Activated effector memory CD4-positive, alpha-beta T cell treated with Interleukin-2 at 50 U/mL for 16 hours (primary cell): ENCODE data around the gene ADTRP.

Experiments
- DNase-seq: peaks from one replicate; pipeline ENCODE4 v3.0.0-alpha.2; 2020

Gene ADTRP

GRCh38 chr6:11772109-11772825 is 6.3 kb downstream of the ADTRP start:
- DNase-seq = no peak

DNA sequence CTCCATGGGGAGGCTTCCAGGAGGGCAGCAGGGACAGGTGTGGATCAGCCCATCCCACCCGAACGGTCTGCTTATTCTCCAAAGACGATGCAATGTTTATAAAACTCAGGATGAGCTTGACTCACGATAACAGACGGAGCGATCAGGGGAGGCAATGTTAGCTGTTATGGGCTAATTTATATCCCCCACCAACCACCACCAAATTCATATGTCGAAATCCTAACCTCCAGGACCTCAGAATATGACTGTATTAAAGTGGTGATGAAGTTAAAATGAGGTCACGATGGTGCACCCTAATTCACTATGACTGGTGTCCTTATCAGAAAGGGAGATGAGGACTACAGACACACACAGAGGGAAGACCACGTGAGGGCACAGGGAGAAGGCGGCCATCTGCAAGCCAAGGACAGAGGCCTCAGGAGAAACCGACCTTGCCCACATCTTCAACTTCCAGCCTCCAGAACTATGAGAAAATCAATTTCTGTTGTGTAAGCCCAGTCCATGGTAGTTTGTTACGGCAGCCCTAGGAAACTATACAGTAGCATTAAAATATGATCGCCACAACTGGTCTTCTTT is 7.0 kb downstream of the ADTRP start:
- no peak for DNase-seq

GRCh38 chr6:11770546-11771466 is 7.8 kb downstream of the ADTRP start:
- DNase-seq = no peak

DNA sequence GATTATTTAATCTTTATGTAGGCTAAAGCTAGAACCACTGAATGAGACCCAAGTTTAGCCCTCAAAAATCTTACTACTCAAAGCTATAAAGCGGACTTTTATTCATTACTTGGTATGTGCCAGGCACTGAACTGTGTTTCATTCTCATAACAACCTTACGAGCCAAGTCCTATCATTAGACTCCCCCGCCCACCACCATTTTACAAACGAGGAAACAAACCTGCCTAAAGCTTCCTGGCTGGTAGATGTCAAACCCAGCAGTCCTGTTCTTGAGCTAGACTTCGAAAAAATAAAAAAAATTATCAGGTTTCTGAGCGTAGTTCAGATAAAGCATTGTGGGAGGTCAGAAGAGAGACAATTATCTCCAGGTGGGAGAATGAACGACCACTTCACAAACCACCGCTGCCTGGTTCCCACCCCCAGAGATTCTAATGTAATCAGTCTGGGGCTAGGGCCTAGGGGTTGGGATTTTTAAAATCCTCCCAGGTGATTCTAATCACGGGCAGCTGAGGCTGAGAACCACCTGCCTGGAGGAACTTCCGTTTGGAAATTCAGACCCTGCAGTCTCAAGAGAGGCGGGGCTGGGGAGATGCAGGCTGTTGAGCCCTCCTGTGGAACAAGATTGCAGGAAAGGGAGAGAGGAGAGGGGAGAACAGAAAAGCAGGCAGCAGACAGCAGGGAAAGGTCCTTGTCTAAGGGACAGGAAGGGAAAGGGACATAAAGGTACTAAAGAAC is 8.6 kb downstream of the ADTRP start:
- no peak for DNase-seq

DNA sequence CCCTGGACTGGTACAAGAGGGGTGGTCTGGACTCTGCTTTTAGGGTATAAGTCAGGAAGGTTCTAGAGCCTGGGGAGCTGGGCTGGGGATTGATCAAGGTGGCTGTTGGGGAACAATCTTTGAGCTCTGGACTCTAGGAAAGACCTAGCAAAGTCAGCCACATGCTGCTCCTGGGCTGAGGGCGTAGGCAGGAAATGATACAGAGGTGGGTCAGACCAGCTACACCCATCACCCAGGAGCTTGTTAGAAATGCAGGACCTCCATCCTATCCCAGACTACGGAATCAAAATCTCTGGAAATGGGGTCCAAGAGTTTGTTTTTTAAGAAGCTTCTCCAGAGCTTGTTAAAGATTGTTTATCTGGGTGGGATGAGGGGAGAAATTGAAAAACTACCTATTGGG is 9.4 kb downstream of the ADTRP start:
- DNase-seq = no peak

GRCh38 chr6:11767978-11768756 is 10.4 kb downstream of the ADTRP start:
- no peak for DNase-seq

DNA sequence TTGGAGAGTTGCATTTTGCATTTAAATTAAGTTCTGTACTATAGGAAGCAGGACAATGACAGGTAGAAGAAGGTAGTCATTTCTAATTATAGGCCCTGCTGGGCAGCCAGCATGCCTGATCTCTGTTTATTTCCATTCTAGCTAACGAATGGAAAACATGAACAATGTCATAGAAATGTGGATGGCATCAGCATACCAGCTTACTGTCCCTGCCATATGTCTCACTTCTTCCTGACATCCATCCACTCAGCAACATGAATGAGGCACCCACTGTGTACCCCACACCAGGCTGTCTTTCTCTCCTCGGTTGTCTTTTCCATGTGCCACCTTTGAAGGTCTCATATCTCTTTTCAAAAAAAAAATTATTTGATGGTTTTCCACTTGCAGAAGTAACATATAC is 11.1 kb downstream of the ADTRP start:
- DNase-seq = no peak

DNA sequence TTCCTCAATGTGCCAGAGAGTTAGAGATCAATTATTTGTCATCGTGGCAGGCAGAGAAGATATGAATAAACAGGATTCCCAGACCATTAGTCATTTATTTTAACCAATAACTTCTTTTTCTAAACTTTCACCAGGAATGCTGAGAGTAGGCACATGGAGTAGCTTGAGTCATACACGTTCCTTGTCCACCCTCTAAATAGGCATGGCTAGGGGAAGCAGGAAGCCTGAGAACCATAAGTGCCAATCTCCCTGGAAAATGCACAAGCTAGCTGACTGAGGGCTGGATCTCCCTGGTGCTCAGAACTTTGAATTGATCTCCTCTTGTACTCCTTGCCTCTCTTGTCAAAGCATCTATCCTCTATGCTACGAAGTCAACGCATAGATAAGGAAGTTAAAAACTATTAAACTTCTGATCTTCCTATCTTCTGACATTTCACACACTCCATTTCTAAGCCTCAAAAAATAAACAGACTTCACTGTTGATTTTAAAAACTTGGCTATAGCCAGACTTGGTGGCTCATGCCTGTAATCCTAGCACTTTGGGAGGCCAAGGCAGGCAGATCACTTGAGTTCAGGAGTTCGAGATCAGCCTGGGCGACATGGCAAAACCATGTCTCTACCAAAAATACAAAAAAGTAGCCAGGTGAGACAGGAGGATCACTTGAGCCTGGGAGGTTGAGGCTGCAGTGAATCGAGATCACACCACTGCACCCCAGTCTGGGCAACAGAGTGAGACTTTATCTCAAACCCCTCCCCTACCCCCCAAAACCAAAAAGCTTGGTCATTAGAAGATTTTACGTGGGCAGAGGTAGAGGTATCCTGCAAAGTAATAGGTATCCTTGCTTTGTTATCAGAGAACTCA is 11.8 kb downstream of the ADTRP start:
- DNase-seq = no peak

DNA sequence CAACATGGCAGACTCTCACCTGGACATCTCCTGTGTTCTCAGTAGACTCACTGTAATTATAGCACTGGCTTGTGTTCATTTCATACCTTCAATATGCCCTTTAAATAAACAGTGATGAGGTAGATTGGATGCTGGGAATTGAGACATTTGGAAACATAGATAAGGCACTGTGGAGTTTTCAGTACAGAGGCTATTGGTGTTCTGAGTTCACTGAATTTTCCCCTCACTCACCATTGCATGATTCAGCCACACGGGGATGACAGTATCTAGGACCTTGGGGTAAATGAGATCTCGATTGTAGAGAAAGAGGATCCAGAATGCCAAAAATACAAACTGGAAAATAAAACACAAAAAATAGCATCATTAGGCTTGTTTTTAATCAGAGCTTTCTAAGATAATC is 12.6 kb downstream of the ADTRP start:
- no peak for DNase-seq

DNA sequence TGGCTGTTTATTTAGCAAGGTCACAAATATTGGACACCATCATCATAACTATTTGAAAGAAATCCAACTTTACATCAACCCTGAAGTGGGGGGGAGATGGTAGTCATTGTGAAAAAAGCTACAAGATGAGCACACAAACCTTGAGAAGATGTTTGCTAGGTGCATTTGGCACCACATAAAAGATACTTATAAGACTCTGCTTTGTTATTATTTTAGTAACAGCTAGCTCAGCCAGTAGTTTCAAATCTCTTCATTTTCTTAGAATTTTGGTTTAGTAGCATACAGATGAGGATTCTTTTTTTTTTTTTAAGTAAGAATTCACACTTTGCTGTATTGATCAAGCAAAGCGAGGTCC is 14.4 kb downstream of the ADTRP start:
- no peak for DNase-seq

- no peak for DNase-seq
Observed at GRCh38 chr6:11763460-11764249, 14.9 kb downstream of the ADTRP start.

DNA sequence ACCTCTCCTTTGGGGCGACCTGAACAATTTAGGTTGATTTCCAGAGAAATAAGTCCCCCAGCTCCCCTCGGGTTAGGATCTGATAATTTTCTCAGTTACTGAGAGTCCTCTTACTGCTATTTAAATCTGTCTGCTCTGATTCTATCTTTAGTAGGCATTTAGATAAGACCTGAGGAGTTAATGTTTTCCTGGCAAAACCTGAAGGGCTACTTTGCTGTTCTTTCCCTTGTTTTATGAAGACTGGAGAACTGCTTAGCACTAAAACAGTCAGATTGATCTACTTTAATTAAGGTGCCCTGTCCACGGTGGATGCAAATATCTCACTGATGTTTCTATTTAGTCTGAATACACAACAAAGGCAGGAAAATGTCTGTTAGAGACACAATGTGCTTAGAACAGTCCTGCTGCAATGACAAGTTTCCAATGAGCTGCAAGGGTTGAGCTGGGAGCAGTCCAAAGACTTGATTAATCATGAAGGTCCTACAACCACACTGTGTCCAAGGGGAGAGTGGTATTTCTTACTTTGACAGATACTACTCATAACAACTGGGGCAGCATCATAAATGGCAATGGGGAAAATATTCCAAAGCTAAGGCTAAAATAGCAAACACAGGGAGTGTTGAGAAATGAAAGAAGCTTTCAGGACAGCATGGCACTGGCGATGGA is 15.7 kb downstream of the ADTRP start:
- no peak for DNase-seq

DNA sequence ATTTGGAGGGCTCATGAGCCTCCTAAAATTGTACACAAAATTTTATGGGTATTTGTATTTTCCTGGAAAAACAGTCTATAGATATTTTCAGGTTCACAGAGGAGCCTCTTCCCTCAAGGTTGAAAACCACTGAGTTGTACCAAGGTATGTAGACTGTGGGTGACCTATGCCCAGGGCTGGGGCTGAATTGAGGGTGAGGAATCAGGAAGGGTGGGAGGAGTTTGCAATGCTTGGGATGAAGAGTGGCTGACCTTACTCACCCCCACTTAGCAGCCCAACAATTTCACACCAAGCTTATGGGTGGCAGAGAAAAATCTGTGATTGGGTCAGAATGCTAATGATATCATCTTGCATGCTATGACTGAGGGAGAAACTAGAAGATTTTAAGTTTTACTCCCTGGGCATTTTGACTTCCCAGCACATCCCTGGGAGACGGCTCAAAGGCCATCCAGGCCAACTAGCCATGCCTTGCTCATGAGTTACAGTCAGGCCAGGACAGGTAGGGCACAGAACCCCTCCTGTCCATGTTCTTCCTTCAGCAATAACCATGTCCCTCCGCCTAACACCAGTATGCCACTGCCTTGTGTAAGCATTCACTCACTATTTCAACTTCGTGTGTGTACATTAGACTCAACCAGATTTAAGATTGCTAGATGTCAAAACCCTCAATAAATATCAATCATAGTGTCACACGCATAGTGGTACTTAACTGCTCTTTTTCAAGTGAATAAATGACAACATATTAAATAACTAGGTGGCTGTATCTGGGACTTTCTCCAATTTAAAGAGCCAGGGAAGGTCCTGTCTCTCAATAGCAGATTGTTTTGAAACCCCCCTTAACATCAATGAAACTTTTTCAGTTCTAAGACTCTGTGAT is 16.6 kb downstream of the ADTRP start:
- DNase-seq = no peak

DNA sequence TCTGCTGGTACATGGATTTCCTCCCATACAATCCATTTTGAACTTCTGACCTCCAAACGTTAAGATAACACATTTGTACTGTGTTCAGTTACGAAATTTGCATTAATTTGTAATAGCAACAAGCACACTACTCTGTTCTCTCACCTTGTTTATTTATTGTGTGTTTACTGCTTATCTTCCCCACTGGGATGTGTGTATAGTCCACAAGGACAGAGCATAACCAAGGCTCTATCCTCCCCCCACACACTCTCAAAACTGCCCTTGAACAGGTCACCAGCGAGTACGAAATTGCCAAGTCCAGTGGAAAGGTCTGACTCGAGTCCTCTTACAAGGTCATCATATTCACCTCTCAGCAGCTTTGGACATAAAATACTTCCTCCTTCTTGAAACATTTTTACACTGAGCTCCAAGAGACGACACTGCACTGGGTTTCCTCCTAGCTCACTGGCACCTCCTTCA is 18.6 kb downstream of the ADTRP start:
- DNase-seq = no peak

DNA sequence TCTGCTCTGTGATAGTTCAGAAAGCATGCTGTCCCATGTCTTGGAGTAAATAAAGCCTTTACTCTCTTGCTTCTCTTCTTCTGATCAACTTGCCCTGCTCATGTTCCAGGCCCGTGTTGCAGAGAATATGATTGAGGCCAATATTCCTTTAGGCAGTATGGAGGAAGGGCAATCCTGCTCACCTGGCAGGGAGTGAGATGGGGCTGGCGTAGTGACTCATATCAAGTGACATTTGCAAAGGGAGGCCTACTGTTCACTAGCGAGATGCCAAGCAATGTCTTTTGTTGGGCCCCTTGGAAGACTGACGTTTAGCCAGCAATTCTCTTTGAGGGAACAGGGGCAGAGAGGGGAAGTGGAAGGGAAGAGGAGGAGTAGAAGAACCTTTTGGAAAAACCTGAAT is 19.7 kb downstream of the ADTRP start:
- no peak for DNase-seq

DNA sequence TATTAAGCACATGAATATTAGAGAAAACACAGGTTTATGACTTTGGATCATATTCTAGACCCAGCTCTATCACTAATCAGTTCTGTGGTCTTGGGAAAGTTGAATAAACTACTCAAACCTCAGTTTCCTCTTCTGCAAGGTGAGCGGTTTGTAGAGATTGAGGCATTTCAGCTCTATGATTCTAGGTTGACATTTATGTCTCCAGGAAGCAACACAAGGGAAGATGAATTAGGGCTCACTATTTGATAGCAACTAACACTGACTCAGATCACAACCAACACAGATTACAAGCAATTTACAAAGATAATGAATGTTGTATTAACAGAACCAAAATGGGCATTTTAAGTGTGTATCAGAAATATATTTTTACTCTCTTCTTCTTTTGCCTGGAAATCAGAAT is 21.9 kb downstream of the ADTRP start:
- DNase-seq = no peak

DNA sequence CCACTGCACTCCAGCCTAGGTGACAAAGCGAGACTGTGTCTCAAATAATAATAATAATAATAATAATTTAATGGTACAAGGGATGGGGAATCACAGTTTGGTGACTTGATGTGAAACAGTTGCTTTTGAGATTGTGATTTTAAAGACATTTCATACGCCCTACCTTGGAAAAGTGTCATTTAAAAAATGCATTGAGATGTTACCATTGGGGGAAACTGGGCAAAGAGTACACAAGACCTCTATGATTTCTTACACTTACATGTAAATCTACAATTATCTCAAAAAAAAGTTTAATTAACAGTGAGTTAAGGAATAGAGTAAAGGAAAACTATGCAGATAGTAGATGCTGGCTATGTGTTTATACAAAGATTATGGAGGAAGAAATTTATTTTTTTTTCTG is 22.3 kb downstream of the ADTRP start:
- no peak for DNase-seq

GRCh38 chr6:11755725-11756124 is 22.9 kb downstream of the ADTRP start:
- DNase-seq = no peak
